Non-pigmented ciliary epithelial cell (primary cell): Measurements from ENCODE around the gene NOSTRIN.
"Not testable (repeated sequence)": the region's sequence is repeated elsewhere in the genome, so short reads cannot be mapped to it uniquely, and the experiment has no call there.

ENCODE experiments used
- DNase-seq: peaks from one replicate; pipeline ENCODE4 v3.0.0-alpha.2; 2010; ENCODE audit warnings: low read depth

NOSTRIN gene

GRCh38 chr2:168819050-168819715, 16.7 kb downstream of the NOSTRIN start:
- no peak for DNase-seq

- no peak for DNase-seq
Measured at GRCh38 chr2:168819829-168820489, 17.5 kb downstream of the NOSTRIN start.

- DNase-seq: no peak
Measured at GRCh38 chr2:168821577-168821976, 19.1 kb downstream of the NOSTRIN start.

GRCh38 chr2:168821992-168822391, 19.6 kb downstream of the NOSTRIN start:
- no peak for DNase-seq

GRCh38 chr2:168825126-168825525, 22.7 kb downstream of the NOSTRIN start:
- no peak for DNase-seq

GRCh38 chr2:168830958-168831357, 28.5 kb downstream of the NOSTRIN start:
- no peak for DNase-seq

- DNase-seq: no peak
Measured at GRCh38 chr2:168831662-168832061, 29.2 kb downstream of the NOSTRIN start.

- DNase-seq: no peak
Measured at GRCh38 chr2:168835969-168836368, 33.5 kb downstream of the NOSTRIN start.

GRCh38 chr2:168841445-168841844, 39.0 kb downstream of the NOSTRIN start:
- DNase-seq: no peak

GRCh38 chr2:168843253-168843652, 40.8 kb downstream of the NOSTRIN start:
- DNase-seq: no peak

GRCh38 chr2:168848225-168848624, 45.8 kb downstream of the NOSTRIN start:
- DNase-seq: no peak

- DNase-seq: no peak
Measured at GRCh38 chr2:168849610-168850009, 47.2 kb downstream of the NOSTRIN start.

- DNase-seq: no peak
Measured at GRCh38 chr2:168850846-168851245, 48.4 kb downstream of the NOSTRIN start.

GRCh38 chr2:168851674-168852320, 49.4 kb downstream of the NOSTRIN start:
- peak; percentile 52 for DNase-seq

GRCh38 chr2:168852481-168852880, 50.0 kb downstream of the NOSTRIN start:
- no peak for DNase-seq

GRCh38 chr2:168853471-168853870, 51.0 kb downstream of the NOSTRIN start:
- no peak for DNase-seq

- no peak for DNase-seq
Measured at GRCh38 chr2:168854651-168855050, 52.2 kb downstream of the NOSTRIN start.

GRCh38 chr2:168855601-168856000, 53.2 kb downstream of the NOSTRIN start:
- no peak for DNase-seq

- no peak for DNase-seq
Measured at GRCh38 chr2:168858146-168858545, 55.7 kb downstream of the NOSTRIN start.

GRCh38 chr2:168867164-168867563, 64.7 kb downstream of the NOSTRIN start:
- not testable (repeated sequence) for DNase-seq

GRCh38 chr2:168870369-168870768, 67.9 kb downstream of the NOSTRIN start:
- DNase-seq: not testable (repeated sequence)

- DNase-seq: not testable (repeated sequence)
Measured at GRCh38 chr2:168870824-168871223, 68.4 kb downstream of the NOSTRIN start.

GRCh38 chr2:168874368-168875054, 72.1 kb downstream of the NOSTRIN start:
- DNase-seq: no peak
